GM23338 (cell line): ENCODE results near the gene ZCCHC18. TPM values are rescaled to one million over a fixed set of nuclear protein-coding genes. Genes with fewer than 3 reads are reported as not detected.

Source experiments
- ATAC-seq: fragments of 200-7000 bp; cut with Tn5 transposase; 3 replicates; pipeline ENCODE4 v1.9.1; 2020
- DNase-seq: peaks from one replicate; pipeline ENCODE4 v3.0.0-alpha.2; 2015; ENCODE audit warnings: low spot score
- H2AFZ ChIP-seq: fragments of 200-600 bp; sonication (generic); 2 replicates; pipeline ENCODE4 v1.8.0; 2016; ENCODE audit warnings: antibody characterized with exemption, mild to moderate bottlenecking, moderate library complexity
- H3F3A ChIP-seq: fragments of 200-600 bp; sonication (generic); replicated peaks from 2 replicates; pipeline ENCODE4 v1.8.0; 2017; ENCODE audit warnings: antibody characterized with exemption, mixed run types, low read depth
- H3K27ac ChIP-seq: fragments of 200-600 bp; sonication (generic); 2 replicates; pipeline ENCODE4 v1.6.1; 2016; ENCODE audit warnings: low read depth
- H3K27me3 ChIP-seq: fragments of 200-600 bp; sonication (generic); 2 replicates; pipeline ENCODE4 v1.8.0; 2016; ENCODE audit warnings: mild to moderate bottlenecking, mixed run types, moderate library complexity; ENCODE audit not compliant: insufficient read depth
- H3K36me3 ChIP-seq: fragments of 200-600 bp; sonication (generic); 2 replicates; pipeline ENCODE4 v1.8.0; 2016; ENCODE audit warnings: mild to moderate bottlenecking; ENCODE audit not compliant: insufficient read depth
- H3K4me1 ChIP-seq: fragments of 200-600 bp; sonication (generic); 2 replicates; pipeline ENCODE4 v1.8.0; 2016; ENCODE audit warnings: mild to moderate bottlenecking, moderate library complexity; ENCODE audit not compliant: insufficient read depth
- H3K4me2 ChIP-seq: fragments of 200-600 bp; sonication (generic); 2 replicates; pipeline ENCODE4 v1.7.1; 2017; ENCODE audit warnings: mixed run types
- H3K4me3 ChIP-seq: fragments of 200-600 bp; sonication (generic); 2 replicates; pipeline ENCODE4 v1.6.1; 2016; ENCODE audit warnings: mixed run types
- H3K79me2 ChIP-seq: fragments of 200-600 bp; sonication (generic); replicated peaks from 2 replicates; pipeline ENCODE4 v1.8.0; 2017; ENCODE audit warnings: mild to moderate bottlenecking; ENCODE audit not compliant: insufficient read depth
- H3K9me2 ChIP-seq: fragments of 200-600 bp; sonication (generic); 2 replicates; pipeline ENCODE4 v1.8.0; 2017; ENCODE audit not compliant: insufficient read depth
- H4K20me1 ChIP-seq: fragments of 200-600 bp; sonication (generic); replicated peaks from 2 replicates; pipeline ENCODE4 v1.8.0; 2017; ENCODE audit warnings: mild to moderate bottlenecking; ENCODE audit not compliant: insufficient read depth
- H3K27ac Mint-ChIP-seq: 2 replicates; pipeline ENCODE4 v1.8.0; 2020; ENCODE audit warnings: inconsistent platforms, mild to moderate bottlenecking, moderate library complexity, mixed read lengths
- H3K27me3 Mint-ChIP-seq: 3 replicates; pipeline ENCODE4 v1.8.0; 2022; ENCODE audit warnings: low read depth, mild to moderate bottlenecking, moderate library complexity, mixed read lengths, inconsistent platforms; ENCODE audit not compliant: insufficient read depth, poor library complexity
- H3K36me3 Mint-ChIP-seq: 3 replicates; pipeline ENCODE4 v1.8.0; 2021; ENCODE audit warnings: low read depth, mild to moderate bottlenecking, inconsistent platforms, moderate library complexity, mixed read lengths
- H3K4me1 Mint-ChIP-seq: 3 replicates; pipeline ENCODE4 v1.8.0; 2020; ENCODE audit warnings: mild to moderate bottlenecking, inconsistent platforms, mixed read lengths
- H3K4me3 Mint-ChIP-seq: 3 replicates; pipeline ENCODE4 v1.8.0; 2021; ENCODE audit warnings: moderate library complexity, mild to moderate bottlenecking, inconsistent platforms, mixed read lengths
- H3K9me3 Mint-ChIP-seq: 3 replicates; pipeline ENCODE4 v1.8.0; 2020; ENCODE audit warnings: moderate library complexity, mild to moderate bottlenecking, inconsistent platforms, mixed read lengths
- CREB1 ChIP-seq: fragments of 250-450 bp; sonication (Bioruptor Pico); IDR thresholded peaks from 2 replicates; pipeline ENCODE4 v1.5.0; 2020; ENCODE audit warnings: low read depth, mild to moderate bottlenecking, moderate library complexity
- EZH2 ChIP-seq: fragments of 200-600 bp; sonication (generic); IDR thresholded peaks from one replicate; pipeline ENCODE4 v1.8.0; 2017; ENCODE audit warnings: antibody characterized with exemption, mild to moderate bottlenecking, low read depth; ENCODE audit not compliant: unreplicated experiment
- EZH2phosphoT487 ChIP-seq: fragments of 200-600 bp; sonication (generic); IDR thresholded peaks from one replicate; pipeline ENCODE4 v1.8.1; 2018; ENCODE audit warnings: antibody characterized with exemption; ENCODE audit not compliant: unreplicated experiment
- JUNB ChIP-seq: IDR thresholded peaks from one replicate; pipeline ENCODE4 v1.6.1; 2016; ENCODE audit warnings: antibody characterized with exemption; ENCODE audit not compliant: unreplicated experiment
- NANOG ChIP-seq: IDR thresholded peaks from 2 replicates; pipeline ENCODE4 v1.6.1; 2016; ENCODE audit warnings: antibody characterized with exemption, borderline replicate concordance
- POLR2AphosphoS5 ChIP-seq: IDR thresholded peaks from 2 replicates; pipeline ENCODE4 v1.6.1; 2016; ENCODE audit warnings: antibody characterized with exemption, low read depth
- ZNF331 ChIP-seq: fragments of 250-450 bp; sonication (Bioruptor Pico); IDR thresholded peaks from 2 replicates; pipeline ENCODE4 v1.5.0; 2020; ENCODE audit warnings: low read depth, mild to moderate bottlenecking, moderate library complexity
- polyA plus RNA-seq: library from polyadenylated mRNA; unstranded; fragments of >200 nt; fragmentation: Nextera tagmentation; extraction: Ambion mirVana; gene quantifications from 2 replicates; pipeline ENCODE4 v1.2.1, GENCODE V29; 2016
- total RNA-seq: library from RNA; depleted of rRNA; stranded (reverse); fragments of >200 nt; shearing (Covaris generic); gene quantifications from 2 replicates; pipeline ENCODE4 v1.2.3, GENCODE V29; 2014
- TF ChIP-seq, protein P1 (sequence below), 2 experiments: fragments of 200-600 bp in 1 of 2; sonication (generic) in 1 of 2; conservative IDR thresholded peaks; 2 replicates each; pipeline versions ENCODE4 v1.5.1 to v1.6.1; 2016 to 2017; ENCODE audit warnings: antibody characterized with exemption in 2 of 2, low read depth in 2 of 2, mild to moderate bottlenecking in 2 of 2, moderate library complexity in 1 of 2
- TF ChIP-seq, protein P2 (sequence below): IDR thresholded peaks from one replicate; pipeline ENCODE4 v1.6.1; 2018; ENCODE audit warnings: antibody characterized with exemption; ENCODE audit not compliant: unreplicated experiment

ZCCHC18 gene
- total and polyA plus RNA-seq, 2 experiments from 2014 or later = 4.4 to 4.9 TPM

DNA sequence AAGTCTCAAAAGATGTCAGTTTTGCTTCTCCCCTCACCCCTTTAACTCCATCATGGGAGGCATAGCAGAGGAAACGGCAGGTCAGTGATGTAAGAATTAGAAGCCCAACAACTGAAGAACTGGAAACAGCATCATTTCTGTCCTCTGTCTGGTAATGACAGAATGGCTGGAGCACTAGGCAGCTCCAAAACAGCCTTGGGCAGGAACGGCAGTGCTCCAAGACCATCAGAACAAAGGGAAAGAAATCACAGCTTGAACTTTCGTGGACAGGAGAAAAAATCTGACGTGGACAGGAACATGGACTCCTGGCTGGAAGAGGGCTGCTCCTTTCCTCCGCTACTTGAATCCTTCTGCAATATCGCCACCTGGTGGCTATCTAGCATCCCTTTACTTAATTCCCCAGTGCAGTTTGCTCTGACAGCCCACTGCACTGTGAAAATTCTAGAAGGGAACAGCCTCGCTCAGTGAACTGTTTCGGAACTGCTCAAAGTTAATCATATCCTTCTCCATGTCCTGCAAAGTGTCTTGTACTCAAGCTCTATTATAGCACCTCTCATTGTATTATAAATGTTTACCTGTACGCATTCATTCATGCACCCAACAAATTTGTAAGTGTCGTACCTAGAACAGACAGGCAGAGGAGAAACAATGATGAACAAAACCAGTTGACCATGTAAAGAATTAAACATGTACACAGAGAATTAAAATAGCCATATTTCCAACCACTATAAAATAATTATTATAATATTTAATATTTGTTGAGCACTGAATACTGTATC is 24.1 kb downstream of the ZCCHC18 start:
- peak overlapping the region; percentile 62 for H3K4me3 Mint-ChIP-seq
- H3K4me1 Mint-ChIP-seq = no peaks in the 10 kb centered on the region; the same call in 2 of the 3 replicates
- no peak overlapping the region; the same call in 1 of the 2 replicates for H3K4me2 ChIP-seq
- H3K4me1 ChIP-seq = no peaks in the 10 kb centered on the region
- 0 out of 2 replicates have a peak overlapping the region, but pooled peaks have one; percentile 35 for H3K4me3 ChIP-seq
- H3K27me3 Mint-ChIP-seq = no peaks in the 10 kb centered on the region
- no peak overlapping the region for H3K27ac ChIP-seq
- no peaks in the 10 kb centered on the region for H3K36me3 Mint-ChIP-seq
- no peaks in the 10 kb centered on the region for H3K36me3 ChIP-seq
- TF ChIP-seq POLR2AphosphoS5 = no peak
- TF ChIP-seq, protein P1, sequence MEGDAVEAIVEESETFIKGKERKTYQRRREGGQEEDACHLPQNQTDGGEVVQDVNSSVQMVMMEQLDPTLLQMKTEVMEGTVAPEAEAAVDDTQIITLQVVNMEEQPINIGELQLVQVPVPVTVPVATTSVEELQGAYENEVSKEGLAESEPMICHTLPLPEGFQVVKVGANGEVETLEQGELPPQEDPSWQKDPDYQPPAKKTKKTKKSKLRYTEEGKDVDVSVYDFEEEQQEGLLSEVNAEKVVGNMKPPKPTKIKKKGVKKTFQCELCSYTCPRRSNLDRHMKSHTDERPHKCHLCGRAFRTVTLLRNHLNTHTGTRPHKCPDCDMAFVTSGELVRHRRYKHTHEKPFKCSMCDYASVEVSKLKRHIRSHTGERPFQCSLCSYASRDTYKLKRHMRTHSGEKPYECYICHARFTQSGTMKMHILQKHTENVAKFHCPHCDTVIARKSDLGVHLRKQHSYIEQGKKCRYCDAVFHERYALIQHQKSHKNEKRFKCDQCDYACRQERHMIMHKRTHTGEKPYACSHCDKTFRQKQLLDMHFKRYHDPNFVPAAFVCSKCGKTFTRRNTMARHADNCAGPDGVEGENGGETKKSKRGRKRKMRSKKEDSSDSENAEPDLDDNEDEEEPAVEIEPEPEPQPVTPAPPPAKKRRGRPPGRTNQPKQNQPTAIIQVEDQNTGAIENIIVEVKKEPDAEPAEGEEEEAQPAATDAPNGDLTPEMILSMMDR (conservative IDR thresholded peaks at IDR 0.05; ENCODE audit: low read depth in 2 of 2) = peak; percentile 57 to 74
- H2AFZ ChIP-seq = no peak overlapping the region
- no peaks in the 10 kb centered on the region for H3K79me2 ChIP-seq
- no peaks in the 10 kb centered on the region for H3F3A ChIP-seq
- H3K9me3 Mint-ChIP-seq = no peaks in the 10 kb centered on the region
- H4K20me1 ChIP-seq = no peaks in the 10 kb centered on the region
- H3K27me3 ChIP-seq = no peaks in the 10 kb centered on the region
- no peaks in the 10 kb centered on the region for H3K9me2 ChIP-seq
- peak; percentile 86 for DNase-seq
- ATAC-seq = peak; percentile 88
- H3K27ac Mint-ChIP-seq = no peak overlapping the region

DNA sequence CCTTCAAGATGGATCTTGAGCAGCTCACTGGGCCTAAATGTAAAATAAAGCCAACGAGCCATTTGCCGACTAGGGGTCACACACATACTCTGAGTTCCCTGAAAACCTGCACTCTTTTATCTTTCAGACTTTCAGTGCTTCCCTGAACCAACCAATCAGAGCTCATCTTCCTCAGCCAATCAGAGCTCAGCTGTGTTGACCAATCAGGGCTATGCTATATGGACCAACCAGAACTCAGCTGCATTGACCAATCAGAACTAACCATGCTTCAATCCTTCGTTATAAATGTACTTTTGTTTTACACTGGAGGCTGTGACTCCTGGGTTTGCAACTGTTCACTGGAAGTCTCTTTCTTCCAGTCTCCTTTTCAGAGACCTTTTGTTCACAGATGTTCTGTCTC is 25.2 kb downstream of the ZCCHC18 start:
- Histone ChIP-seq H3K36me3 (no peaks in the 10 kb centered on the region), H3K9me2 (no peaks in the 10 kb centered on the region), H3K27ac (no peak overlapping the region), H4K20me1 (no peaks in the 10 kb centered on the region), H3K4me1 (no peaks in the 10 kb centered on the region), H3K4me2 (no peak overlapping the region), H3K4me3 (no peak overlapping the region), H3K79me2 (no peaks in the 10 kb centered on the region), H3F3A (no peaks in the 10 kb centered on the region), H3K27me3 (no peaks in the 10 kb centered on the region), H2AFZ (no peak overlapping the region)
- no peaks in the 10 kb centered on the region for H3K36me3 Mint-ChIP-seq
- no peaks in the 10 kb centered on the region for H3K27me3 Mint-ChIP-seq
- H3K9me3 Mint-ChIP-seq = no peaks in the 10 kb centered on the region
- DNase-seq (peak; percentile 3), ATAC-seq (no peak)
- H3K4me1 Mint-ChIP-seq = no peaks in the 10 kb centered on the region; the same call in 2 of the 3 replicates
- H3K27ac Mint-ChIP-seq = no peak overlapping the region
- H3K4me3 Mint-ChIP-seq = no peak overlapping the region
- no peak for TF ChIP-seq POLR2AphosphoS5
- no peak for TF ChIP-seq NANOG
- no peak for TF ChIP-seq CREB1 (CRISPR knock-in tag)
- no peak for TF ChIP-seq ZNF331 (CRISPR knock-in tag)
- TF ChIP-seq, protein P2, sequence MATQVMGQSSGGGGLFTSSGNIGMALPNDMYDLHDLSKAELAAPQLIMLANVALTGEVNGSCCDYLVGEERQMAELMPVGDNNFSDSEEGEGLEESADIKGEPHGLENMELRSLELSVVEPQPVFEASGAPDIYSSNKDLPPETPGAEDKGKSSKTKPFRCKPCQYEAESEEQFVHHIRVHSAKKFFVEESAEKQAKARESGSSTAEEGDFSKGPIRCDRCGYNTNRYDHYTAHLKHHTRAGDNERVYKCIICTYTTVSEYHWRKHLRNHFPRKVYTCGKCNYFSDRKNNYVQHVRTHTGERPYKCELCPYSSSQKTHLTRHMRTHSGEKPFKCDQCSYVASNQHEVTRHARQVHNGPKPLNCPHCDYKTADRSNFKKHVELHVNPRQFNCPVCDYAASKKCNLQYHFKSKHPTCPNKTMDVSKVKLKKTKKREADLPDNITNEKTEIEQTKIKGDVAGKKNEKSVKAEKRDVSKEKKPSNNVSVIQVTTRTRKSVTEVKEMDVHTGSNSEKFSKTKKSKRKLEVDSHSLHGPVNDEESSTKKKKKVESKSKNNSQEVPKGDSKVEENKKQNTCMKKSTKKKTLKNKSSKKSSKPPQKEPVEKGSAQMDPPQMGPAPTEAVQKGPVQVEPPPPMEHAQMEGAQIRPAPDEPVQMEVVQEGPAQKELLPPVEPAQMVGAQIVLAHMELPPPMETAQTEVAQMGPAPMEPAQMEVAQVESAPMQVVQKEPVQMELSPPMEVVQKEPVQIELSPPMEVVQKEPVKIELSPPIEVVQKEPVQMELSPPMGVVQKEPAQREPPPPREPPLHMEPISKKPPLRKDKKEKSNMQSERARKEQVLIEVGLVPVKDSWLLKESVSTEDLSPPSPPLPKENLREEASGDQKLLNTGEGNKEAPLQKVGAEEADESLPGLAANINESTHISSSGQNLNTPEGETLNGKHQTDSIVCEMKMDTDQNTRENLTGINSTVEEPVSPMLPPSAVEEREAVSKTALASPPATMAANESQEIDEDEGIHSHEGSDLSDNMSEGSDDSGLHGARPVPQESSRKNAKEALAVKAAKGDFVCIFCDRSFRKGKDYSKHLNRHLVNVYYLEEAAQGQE = no peak
- TF ChIP-seq JUNB = no peak
- TF ChIP-seq EZH2 = no peak
- TF ChIP-seq EZH2phosphoT487 = no peak
